IMR-90 (cell line): Measurements from ENCODE around the gene AKT2. TPM values are rescaled to one million over a fixed set of nuclear protein-coding genes. Genes with fewer than 3 reads are reported as not detected.

Experiments used
- ATAC-seq: fragments of 200-7000 bp; cut with Tn5 transposase; 2 replicates; pipeline ENCODE4 v1.9.1; 2020; ENCODE audit warnings: low read depth, mild to moderate bottlenecking, moderate library complexity
- BruUV-seq: library from RNA; stranded (reverse); fragments of 400-500 nt; replicated peaks from 2 replicates; lab custom pipeline; 2021; lab: Mats Ljungman, UMichigan
- CTCF ChIA-PET: fragments of 300-600 bp; formaldehyde crosslinking; extraction: SDS; loops from one replicate; lab custom pipeline; 2021; ENCODE audit warnings: antibody characterized with exemption; lab: Yijun Ruan, JAX
- POLR2A ChIA-PET: fragments of 300-600 bp; sonication (Branson Sonifier 250); formaldehyde crosslinking; loops from one replicate; lab custom pipeline; 2022; ENCODE audit warnings: antibody characterized with exemption; ENCODE audit not compliant: unreplicated experiment; lab: Charles Lee
- DNase-seq: peaks from one replicate; pipeline ENCODE4 v3.0.0; 2013
- H2AFZ ChIP-seq: replicated peaks from 2 replicates; pipeline ENCODE3; 2013; ENCODE audit warnings: low read length, mild to moderate bottlenecking; ENCODE audit not compliant: poor library complexity
- H2AK5ac ChIP-seq: 2 replicates; pipeline ENCODE4 v1.6.1; 2013; ENCODE audit warnings: low read depth, low read length, inconsistent platforms
- H2AK9ac ChIP-seq: replicated peaks from 2 replicates; pipeline ENCODE3; 2013; ENCODE audit warnings: mild to moderate bottlenecking, low read depth, low read length, moderate library complexity; ENCODE audit not compliant: poor library complexity
- H2BK120ac ChIP-seq: 2 replicates; pipeline ENCODE4 v1.6.1; 2013; ENCODE audit warnings: low read depth, low read length, inconsistent platforms
- H2BK15ac ChIP-seq: 3 replicates; pipeline ENCODE4 v1.6.1; 2013; ENCODE audit warnings: low read depth, low read length, inconsistent platforms
- H2BK20ac ChIP-seq: 2 replicates; pipeline ENCODE4 v1.6.1; 2013; ENCODE audit warnings: low read depth, mild to moderate bottlenecking, inconsistent platforms, low read length, moderate library complexity
- H2BK5ac ChIP-seq: 2 replicates; pipeline ENCODE4 v1.6.1; 2013; ENCODE audit warnings: mild to moderate bottlenecking, low read depth, low read length, inconsistent platforms; ENCODE audit not compliant: poor library complexity, severe bottlenecking
- H3K14ac ChIP-seq: replicated peaks from 2 replicates; pipeline ENCODE4 v1.6.1; 2013; ENCODE audit warnings: low read depth, low read length, inconsistent platforms
- H3K18ac ChIP-seq: 2 replicates; pipeline ENCODE4 v1.6.1; 2013; ENCODE audit warnings: low read depth, low read length, control low read depth
- H3K23ac ChIP-seq: 2 replicates; pipeline ENCODE4 v1.6.1; 2013; ENCODE audit warnings: low read depth, low read length, inconsistent platforms
- H3K27ac ChIP-seq: 2 replicates; pipeline ENCODE4 v1.5.1; 2013; ENCODE audit warnings: mild to moderate bottlenecking, control low read depth, low read length; ENCODE audit not compliant: insufficient read depth
- H3K27me3 ChIP-seq: 2 replicates; pipeline ENCODE4 v1.6.1; 2013; ENCODE audit warnings: low read length; ENCODE audit not compliant: control insufficient read depth, insufficient read depth
- H3K36me3 ChIP-seq: 2 replicates; pipeline ENCODE4 v1.6.1; 2013; ENCODE audit warnings: low read length, mixed read lengths; ENCODE audit not compliant: control insufficient read depth, insufficient read depth
- H3K4ac ChIP-seq: 2 replicates; pipeline ENCODE4 v1.6.1; 2013; ENCODE audit warnings: low read depth, low read length, inconsistent platforms
- H3K4me1 ChIP-seq: 2 replicates; pipeline ENCODE4 v1.6.1; 2013; ENCODE audit warnings: low read length, mixed read lengths; ENCODE audit not compliant: control insufficient read depth, insufficient read depth
- H3K4me2 ChIP-seq: 2 replicates; pipeline ENCODE4 v1.6.1; 2013; ENCODE audit warnings: low read depth, mild to moderate bottlenecking, control low read depth, low read length, moderate library complexity
- H3K4me3 ChIP-seq: 2 replicates; pipeline ENCODE4 v1.5.1; 2013; ENCODE audit warnings: low read depth, mild to moderate bottlenecking, control low read depth, low read length, moderate library complexity; ENCODE audit not compliant: insufficient read depth
- H3K56ac ChIP-seq: 2 replicates; pipeline ENCODE4 v1.6.1; 2013; ENCODE audit warnings: low read length, inconsistent platforms; ENCODE audit not compliant: insufficient read depth; ENCODE audit errors: extremely low read depth
- H3K79me1 ChIP-seq, 2 experiments: 2 replicates each; pipeline ENCODE4 v1.6.1; 2013; ENCODE audit warnings: low read length in 2 of 2, inconsistent platforms in 1 of 2, low read depth in 1 of 2
- H3K9ac ChIP-seq: 2 replicates; pipeline ENCODE4 v1.6.1; 2013; ENCODE audit warnings: low read depth, low read length, control low read depth
- H3K9me1 ChIP-seq: 2 replicates; pipeline ENCODE4 v1.6.1; 2013; ENCODE audit warnings: low read length, inconsistent platforms; ENCODE audit not compliant: insufficient read depth
- H3K9me3 ChIP-seq: 2 replicates; pipeline ENCODE4 v1.6.1; 2013; ENCODE audit warnings: low read length; ENCODE audit not compliant: control insufficient read depth, insufficient read depth
- H4K20me1 ChIP-seq: 2 replicates; pipeline ENCODE4 v1.6.1; 2013; ENCODE audit warnings: low read length, inconsistent platforms; ENCODE audit not compliant: insufficient read depth
- H4K5ac ChIP-seq: 2 replicates; pipeline ENCODE4 v1.6.1; 2013; ENCODE audit warnings: mild to moderate bottlenecking, low read depth, low read length, control low read depth
- H4K8ac ChIP-seq, 2 experiments: 2 replicates each; pipeline ENCODE4 v1.6.1; 2013; ENCODE audit warnings: low read depth in 2 of 2, low read length in 2 of 2, control low read depth in 1 of 2, inconsistent platforms in 1 of 2
- H4K91ac ChIP-seq: 2 replicates; pipeline ENCODE4 v1.6.1; 2013; ENCODE audit warnings: low read depth, low read length, inconsistent platforms; ENCODE audit not compliant: insufficient read depth
- BHLHE40 ChIP-seq: fragments of 150-350 bp; IDR thresholded peaks from 2 replicates; pipeline ENCODE4 v1.6.1; 2016; ENCODE audit warnings: mild to moderate bottlenecking, low read depth, low read length
- CHD1 ChIP-seq: IDR thresholded peaks from 2 replicates; pipeline ENCODE4 v1.6.1; 2012; ENCODE audit warnings: low read depth, low read length, improper control_type of control experiment
- FOS ChIP-seq: fragments of 150-350 bp; IDR thresholded peaks from 2 replicates; pipeline ENCODE4 v1.6.1; 2016; ENCODE audit warnings: low read depth, low read length
- MAFK ChIP-seq: IDR thresholded peaks from 2 replicates; pipeline ENCODE4 v1.6.1; 2012; ENCODE audit warnings: low read depth, low read length, improper control_type of control experiment
- MAZ ChIP-seq: IDR thresholded peaks from 2 replicates; pipeline ENCODE4 v1.6.1; 2012; ENCODE audit warnings: low read depth, mild to moderate bottlenecking, low read length, improper control_type of control experiment, moderate library complexity, borderline replicate concordance
- MXI1 ChIP-seq: IDR thresholded peaks from 2 replicates; pipeline ENCODE4 v1.6.1; 2012; ENCODE audit warnings: low read depth, mild to moderate bottlenecking, low read length, moderate library complexity, borderline replicate concordance
- POLR2A ChIP-seq: IDR thresholded peaks from 2 replicates; pipeline ENCODE4 v1.6.1; 2012; ENCODE audit warnings: mild to moderate bottlenecking, low read depth, low read length
- RAD21 ChIP-seq: IDR thresholded peaks from 2 replicates; pipeline ENCODE4 v1.6.1; 2012; ENCODE audit warnings: low read length, improper control_type of control experiment
- RFX5 ChIP-seq: IDR thresholded peaks from 2 replicates; pipeline ENCODE4 v1.8.0; 2012; ENCODE audit warnings: low read depth, mild to moderate bottlenecking, low read length, moderate library complexity
- SMC3 ChIP-seq: fragments of 150-350 bp; IDR thresholded peaks from 2 replicates; pipeline ENCODE4 v1.6.1; 2016; ENCODE audit warnings: low read depth, mild to moderate bottlenecking, antibody characterized with exemption, low read length, moderate library complexity
- WGBS, 2 experiments: methylation state at CpG; one replicate each; pipeline versions ENCODE4 v1.1.5 to v1.1.7; 2013; ENCODE audit warnings: missing lambda C conversion rate in 2 of 2; ENCODE audit not compliant: insufficient read length in 1 of 2; ENCODE audit errors: extremely low coverage in 2 of 2; 5-methylcytosine and 5-hydroxymethylcytosine counted together
- dilution Hi-C: fragments of 300-500 bp; cut with HindIII; formaldehyde crosslinking; loops from one replicate; pipeline ENCODE4 v1.14.3; 2018; ENCODE audit warnings: low sequenced_read_pairs; ENCODE audit not compliant: unreplicated experiment
- in situ Hi-C: fragments of 300-500 bp; cut with MboI; formaldehyde crosslinking; loops from 3 replicates; pipeline ENCODE4 v1.14.3; 2019; ENCODE audit warnings: low sequenced_read_pairs, inconsistent platforms, mixed read lengths
- intact Hi-C: fragments of 100-400 bp; cut with micrococcal nuclease; formaldehyde crosslinking; loops from 2 replicates; pipeline ENCODE4 v1.10.0; 2022
- polyA plus RNA-seq, 3 experiments: library from polyadenylated mRNA; depleted of rRNA; stranded (reverse); fragments of >200 nt; gene quantifications; 2 replicates each; pipeline ENCODE4 v1.2.3, GENCODE V29; 2012; ENCODE audit warnings: low replicate concordance in 1 of 3
- total RNA-seq: library from RNA; depleted of rRNA; stranded (reverse); fragments of >200 nt; gene quantifications from 2 replicates; pipeline ENCODE4 v1.2.3, GENCODE V29; 2012
- TF ChIP-seq, protein P1 (sequence below): fragments of 150-350 bp; IDR thresholded peaks from 2 replicates; pipeline ENCODE4 v1.6.1; 2017; ENCODE audit warnings: mild to moderate bottlenecking, antibody characterized with exemption, low read length, low read depth
- TF ChIP-seq, protein P2 (sequence below): fragments of 150-350 bp; IDR thresholded peaks from 2 replicates; pipeline ENCODE4 v1.6.1; 2016; ENCODE audit warnings: low read depth, mild to moderate bottlenecking, low read length, moderate library complexity, borderline replicate concordance

Gene AKT2
- total and polyA plus RNA-seq, 2 of the 4 experiments (the other 2 are of a cell fraction): 61.5 to 104 TPM

DNA sequence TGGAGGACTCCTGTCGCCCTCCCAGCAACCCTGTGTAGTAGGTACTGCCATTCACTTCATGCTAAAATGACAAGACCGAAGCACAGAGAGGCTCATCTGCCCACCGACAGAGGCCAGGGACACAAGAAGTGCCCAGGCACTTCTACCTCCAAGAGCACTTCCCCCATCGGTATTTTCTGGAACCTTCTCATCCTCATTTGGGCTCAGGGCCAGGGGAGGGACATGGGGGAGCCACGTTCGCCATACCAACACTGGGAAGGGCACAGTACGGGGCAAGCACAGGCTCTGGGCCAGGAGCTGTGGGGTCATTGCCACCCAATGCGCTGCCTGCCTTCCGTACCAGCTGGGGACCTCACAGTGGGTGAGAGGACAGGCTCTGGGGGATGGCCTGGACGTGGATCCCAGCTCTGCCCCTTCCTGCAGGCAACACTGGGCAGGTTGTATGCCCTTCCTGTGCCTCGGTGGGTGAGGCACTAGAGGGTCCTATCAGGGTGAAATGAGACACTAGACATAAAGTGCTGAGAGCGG lies 37.3 kb downstream of the AKT2 start:
- Histone ChIP-seq H2AFZ (no peak overlapping the region), H3K14ac (no peak overlapping the region), H3K23ac (no peak overlapping the region), H2BK5ac (no peak overlapping the region), H2AK5ac (no peak overlapping the region), H3K56ac (no peak overlapping the region), H3K9me3 (no peaks in the 10 kb centered on the region), H3K4ac (no peak overlapping the region), H3K4me2 (no peak overlapping the region), H3K4me3 (no peak overlapping the region), H2AK9ac (no peak overlapping the region), H3K36me3 (peaks cover 14% of the 10 kb centered on the region), H3K9me1 (peaks cover 17% of the 10 kb centered on the region), H3K18ac (no peak overlapping the region), H3K9ac (no peak overlapping the region), H4K20me1 (peaks cover 27% of the 10 kb centered on the region), H3K27me3 (no peaks in the 10 kb centered on the region), H3K4me1 (no peaks in the 10 kb centered on the region), H2BK120ac (no peak overlapping the region), H4K91ac (no peak overlapping the region), H3K27ac (no peak overlapping the region), H4K8ac (no peak overlapping the region), H2BK15ac (no peak overlapping the region), H2BK20ac (no peak overlapping the region), H4K5ac (no peak overlapping the region), H3K79me1 (peaks cover 32 to 75% of the 10 kb centered on the region in 2 experiments)
- DNase-seq: no peak
- intact Hi-C loops (no loop called here), dilution Hi-C loops (no loop called here), in situ Hi-C loops (no loop called here)
- ATAC-seq: no peak
- CTCF ChIA-PET: no interaction called here
- TF ChIP-seq FOS: no peak
- no peak for TF ChIP-seq BHLHE40
- no peak for TF ChIP-seq MAFK
- TF ChIP-seq, protein P1, sequence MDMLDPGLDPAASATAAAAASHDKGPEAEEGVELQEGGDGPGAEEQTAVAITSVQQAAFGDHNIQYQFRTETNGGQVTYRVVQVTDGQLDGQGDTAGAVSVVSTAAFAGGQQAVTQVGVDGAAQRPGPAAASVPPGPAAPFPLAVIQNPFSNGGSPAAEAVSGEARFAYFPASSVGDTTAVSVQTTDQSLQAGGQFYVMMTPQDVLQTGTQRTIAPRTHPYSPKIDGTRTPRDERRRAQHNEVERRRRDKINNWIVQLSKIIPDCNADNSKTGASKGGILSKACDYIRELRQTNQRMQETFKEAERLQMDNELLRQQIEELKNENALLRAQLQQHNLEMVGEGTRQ: no peak
- TF ChIP-seq SMC3: no peak
- TF ChIP-seq POLR2A: no peak
- no peak for TF ChIP-seq MAZ
- TF ChIP-seq RFX5: no peak
- TF ChIP-seq CHD1: no peak
- TF ChIP-seq MXI1: no peak
- TF ChIP-seq, protein P2, sequence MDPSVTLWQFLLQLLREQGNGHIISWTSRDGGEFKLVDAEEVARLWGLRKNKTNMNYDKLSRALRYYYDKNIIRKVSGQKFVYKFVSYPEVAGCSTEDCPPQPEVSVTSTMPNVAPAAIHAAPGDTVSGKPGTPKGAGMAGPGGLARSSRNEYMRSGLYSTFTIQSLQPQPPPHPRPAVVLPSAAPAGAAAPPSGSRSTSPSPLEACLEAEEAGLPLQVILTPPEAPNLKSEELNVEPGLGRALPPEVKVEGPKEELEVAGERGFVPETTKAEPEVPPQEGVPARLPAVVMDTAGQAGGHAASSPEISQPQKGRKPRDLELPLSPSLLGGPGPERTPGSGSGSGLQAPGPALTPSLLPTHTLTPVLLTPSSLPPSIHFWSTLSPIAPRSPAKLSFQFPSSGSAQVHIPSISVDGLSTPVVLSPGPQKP: no peak
- no peak for TF ChIP-seq RAD21
- 96% methylated on average over 5 of the region's 12 CpGs; no CpG with 5 or more reads in 1 of the 2 experiments for WGBS, 2 experiments
- POLR2A ChIA-PET: no interaction called here
- no TSS peak for BruUV-seq
